ENCODE data around the gene EXTL2. TPM values are rescaled to one million over a fixed set of nuclear protein-coding genes. Genes with fewer than 3 reads are reported as not detected.

The EXTL2 gene
- 60.6 and 73.3 TPM in 2 replicates for total RNA-seq (ENCODE audit: low replicate concordance)

GRCh38 chr1:100894603-100895539, at the start of gene EXTL2:
Gene EXTL2, minus strand, starts transcription at chr1:100894842. Its CDS starts 6,085 bp downstream, at chr1:100888757.
- H3K4me1 ChIP-seq: peaks cover 11% of the 10 kb centered on the region
- H2AFZ ChIP-seq (replicated peaks): peak within 1 kb of the TSS; percentile 97
- peak within 1 kb of the TSS; percentile 92 for H3K27ac ChIP-seq
- no peak for TF ChIP-seq CTCF (IDR thresholded peaks at IDR 0.05)
- no peak for TF ChIP-seq EZH2 (IDR thresholded peaks at IDR 0.05)
- no peak for TF ChIP-seq EZH2phosphoT487 (IDR thresholded peaks at IDR 0.05)
- peak within 1 kb of the TSS; percentile 68 for H3K27ac Mint-ChIP-seq
- peaks cover 30% of the 10 kb centered on the region for H3K4me1 Mint-ChIP-seq
- peaks cover 80% of the 10 kb centered on the region for H3K79me2 ChIP-seq (ENCODE audit: low read depth)
- peaks cover under 1% of the 10 kb centered on the region for H3K9me3 ChIP-seq (ENCODE audit: low read depth)
- peak within 1 kb of the TSS; percentile 93 for H3K4me2 ChIP-seq
- peak; percentile 92 for DNase-seq (ENCODE audit: low spot score)
- peaks cover 12% of the 10 kb centered on the region for H3F3A ChIP-seq (ENCODE audit: low read depth)
- peaks cover 34% of the 10 kb centered on the region for H3K36me3 Mint-ChIP-seq
- H3K27me3 ChIP-seq: no peaks in the 10 kb centered on the region
- H3K9me3 Mint-ChIP-seq: peaks cover 24% of the 10 kb centered on the region
- peaks cover 4% of the 10 kb centered on the region for H3K27me3 Mint-ChIP-seq (ENCODE audit: insufficient read depth, low read depth)
- H3K36me3 ChIP-seq: peaks cover 8% of the 10 kb centered on the region
- peak within 1 kb of the TSS; percentile 50 for H3K9ac ChIP-seq
- H3K4me3 Mint-ChIP-seq: peak within 1 kb of the TSS; percentile 100
- H3K4me3 ChIP-seq: peak within 1 kb of the TSS; percentile 78
- peaks cover 3% of the 10 kb centered on the region for H4K20me1 ChIP-seq (ENCODE audit: low read depth)

- Mint-ChIP-seq H3K4me1 (no peaks in the 10 kb centered on the region), H3K9me3 (peaks cover 25% of the 10 kb centered on the region), H3K27me3 (ENCODE audit: insufficient read depth, low read depth) (peaks cover 2% of the 10 kb centered on the region), H3K36me3 (peaks cover 62% of the 10 kb centered on the region), H3K27ac (no peak overlapping the region), H3K4me3 (no peak overlapping the region)
- no peak for DNase-seq (ENCODE audit: low spot score)
- Histone ChIP-seq H2AFZ (replicated peaks) (no peak overlapping the region), H3K9ac (no peak overlapping the region), H3K9me3 (ENCODE audit: low read depth) (no peaks in the 10 kb centered on the region), H3K4me1 (no peaks in the 10 kb centered on the region), H3K4me3 (no peak overlapping the region), H3K27ac (no peak overlapping the region), H3K79me2 (ENCODE audit: low read depth) (peaks cover 16% of the 10 kb centered on the region), H3F3A (ENCODE audit: low read depth) (peaks cover 4% of the 10 kb centered on the region), H3K4me2 (no peak overlapping the region), H4K20me1 (ENCODE audit: low read depth) (no peaks in the 10 kb centered on the region), H3K27me3 (no peaks in the 10 kb centered on the region), H3K36me3 (peaks cover 7% of the 10 kb centered on the region)
- TF ChIP-seq EZH2 (IDR thresholded peaks at IDR 0.05): no peak
- no peak for TF ChIP-seq EZH2phosphoT487 (IDR thresholded peaks at IDR 0.05)
- no peak for TF ChIP-seq CTCF (IDR thresholded peaks at IDR 0.05)
These were observed 48.9 kb upstream of the EXTL2 start for GRCh38 chr1:100943533-100943932.

- no peak overlapping the region for H3K4me2 ChIP-seq
- H3K27me3 Mint-ChIP-seq (ENCODE audit: insufficient read depth, low read depth): peaks cover 2% of the 10 kb centered on the region
- H3K4me3 Mint-ChIP-seq: no peak overlapping the region
- no peaks in the 10 kb centered on the region for H3K4me1 Mint-ChIP-seq
- no peaks in the 10 kb centered on the region for H3K9me3 ChIP-seq (ENCODE audit: low read depth)
- H3K36me3 Mint-ChIP-seq: peaks cover 63% of the 10 kb centered on the region
- H3K4me1 ChIP-seq: no peaks in the 10 kb centered on the region
- no peak overlapping the region for H3K4me3 ChIP-seq
- H3K36me3 ChIP-seq: peaks cover 11% of the 10 kb centered on the region
- H3K27ac ChIP-seq: no peak overlapping the region
- no peak overlapping the region for H3K27ac Mint-ChIP-seq
- no peak overlapping the region for H2AFZ ChIP-seq (replicated peaks)
- peaks cover 20% of the 10 kb centered on the region for H3K9me3 Mint-ChIP-seq
- H3K79me2 ChIP-seq (ENCODE audit: low read depth): peaks cover 11% of the 10 kb centered on the region
- DNase-seq (ENCODE audit: low spot score): no peak
- no peaks in the 10 kb centered on the region for H3F3A ChIP-seq (ENCODE audit: low read depth)
- no peak overlapping the region for H3K9ac ChIP-seq
- H4K20me1 ChIP-seq (ENCODE audit: low read depth): no peaks in the 10 kb centered on the region
- TF ChIP-seq CTCF (IDR thresholded peaks at IDR 0.05) (no peak), EZH2phosphoT487 (IDR thresholded peaks at IDR 0.05) (no peak), EZH2 (IDR thresholded peaks at IDR 0.05) (no peak)
- H3K27me3 ChIP-seq: no peaks in the 10 kb centered on the region
These were observed 47.8 kb upstream of the EXTL2 start for GRCh38 chr1:100942304-100943046.

Data from neural progenitor cell (in vitro differentiated cells).